Measurements from ENCODE around the gene GOLGB1. TPM values are rescaled to one million over a fixed set of nuclear protein-coding genes. Genes with fewer than 3 reads are reported as not detected.

GOLGB1 gene
- total RNA-seq, 1 donor from 2014 or later = 40.9 TPM

DNA sequence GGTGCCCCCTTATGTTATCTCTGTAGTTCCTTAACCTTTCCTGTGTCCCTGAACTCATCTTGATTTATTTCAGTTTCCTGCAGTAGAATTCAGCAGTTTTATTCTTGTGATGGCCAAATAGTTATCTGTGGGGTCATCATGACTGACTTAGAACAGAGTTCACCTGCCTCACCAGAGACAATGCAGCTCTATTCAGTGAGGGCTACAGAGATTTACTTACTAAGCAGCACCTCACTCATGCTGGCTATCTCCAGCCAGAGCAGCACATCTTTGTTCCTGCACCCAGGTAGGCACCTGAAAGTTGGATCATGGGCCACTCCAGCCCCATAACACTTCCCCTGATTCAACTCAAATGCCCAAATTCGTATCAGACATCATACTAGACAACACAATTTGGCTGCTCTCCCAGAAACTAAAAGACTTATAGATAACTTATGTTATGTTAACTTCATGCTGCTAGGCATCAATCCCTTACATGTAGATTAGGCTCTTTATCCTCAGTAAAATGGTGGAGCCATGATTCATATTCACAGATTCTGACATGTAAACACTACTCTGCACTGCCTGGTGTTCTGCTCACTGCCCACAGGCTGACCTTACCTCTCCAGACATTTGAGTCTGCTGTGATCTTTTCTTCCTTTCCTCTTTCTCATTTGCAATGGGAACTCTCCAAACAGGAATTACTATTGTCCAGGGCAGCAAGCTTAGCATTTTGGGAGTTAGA is 9.3 kb upstream of the GOLGB1 start:
- Mint-ChIP-seq H3K27ac (ENCODE audit: unreplicated experiment) (no peak overlapping the region), H3K4me3 (ENCODE audit: unreplicated experiment) (no peak overlapping the region), H3K27me3 (ENCODE audit: unreplicated experiment) (no peaks in the 10 kb centered on the region), H3K36me3 (ENCODE audit: unreplicated experiment) (no peaks in the 10 kb centered on the region), H3K4me1 (ENCODE audit: low read depth, unreplicated experiment) (peaks cover 11% of the 10 kb centered on the region), H3K9me3 (ENCODE audit: unreplicated experiment) (no peaks in the 10 kb centered on the region)
- TF ChIP-seq, protein P1, sequence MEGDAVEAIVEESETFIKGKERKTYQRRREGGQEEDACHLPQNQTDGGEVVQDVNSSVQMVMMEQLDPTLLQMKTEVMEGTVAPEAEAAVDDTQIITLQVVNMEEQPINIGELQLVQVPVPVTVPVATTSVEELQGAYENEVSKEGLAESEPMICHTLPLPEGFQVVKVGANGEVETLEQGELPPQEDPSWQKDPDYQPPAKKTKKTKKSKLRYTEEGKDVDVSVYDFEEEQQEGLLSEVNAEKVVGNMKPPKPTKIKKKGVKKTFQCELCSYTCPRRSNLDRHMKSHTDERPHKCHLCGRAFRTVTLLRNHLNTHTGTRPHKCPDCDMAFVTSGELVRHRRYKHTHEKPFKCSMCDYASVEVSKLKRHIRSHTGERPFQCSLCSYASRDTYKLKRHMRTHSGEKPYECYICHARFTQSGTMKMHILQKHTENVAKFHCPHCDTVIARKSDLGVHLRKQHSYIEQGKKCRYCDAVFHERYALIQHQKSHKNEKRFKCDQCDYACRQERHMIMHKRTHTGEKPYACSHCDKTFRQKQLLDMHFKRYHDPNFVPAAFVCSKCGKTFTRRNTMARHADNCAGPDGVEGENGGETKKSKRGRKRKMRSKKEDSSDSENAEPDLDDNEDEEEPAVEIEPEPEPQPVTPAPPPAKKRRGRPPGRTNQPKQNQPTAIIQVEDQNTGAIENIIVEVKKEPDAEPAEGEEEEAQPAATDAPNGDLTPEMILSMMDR (IDR thresholded peaks at IDR 0.05; ENCODE audit: partially characterized antibody, unreplicated experiment) = no peak
- no peak for DNase-seq

DNA sequence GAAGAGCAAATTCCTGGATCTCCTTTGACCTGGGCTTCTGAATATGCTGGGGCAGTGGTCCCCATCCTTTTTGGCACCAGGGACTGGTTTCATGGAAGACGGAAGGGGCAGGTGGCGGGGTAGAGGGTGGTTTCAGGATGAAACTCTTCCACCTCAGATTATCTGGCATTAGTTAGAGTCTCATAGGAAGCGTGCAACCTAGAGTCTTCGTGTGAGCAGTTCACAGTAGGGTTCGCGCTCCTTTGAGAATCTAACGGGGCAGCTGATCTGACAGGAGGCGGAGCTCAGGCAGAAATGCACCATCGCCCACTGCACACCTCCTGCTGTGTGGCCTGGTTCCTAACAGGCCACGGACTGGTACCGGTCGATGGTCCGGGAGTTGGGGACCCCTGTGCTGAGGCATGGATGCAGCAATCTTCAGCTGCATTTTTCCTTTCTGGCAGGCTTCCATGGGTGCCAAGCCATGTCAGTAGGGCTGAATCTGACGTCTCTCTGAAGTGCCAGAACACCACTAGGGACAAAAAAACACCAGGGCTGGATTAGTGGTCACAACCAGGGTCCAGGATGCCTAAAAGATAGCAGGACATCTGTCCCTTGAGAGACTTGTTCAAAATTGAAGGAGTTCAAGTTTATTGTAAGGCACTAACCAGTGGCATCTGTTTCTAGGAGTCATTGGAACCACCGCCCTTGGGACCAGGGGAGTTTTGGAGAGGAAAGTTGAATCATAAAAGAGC is 8.4 kb upstream of the GOLGB1 start:
- Mint-ChIP-seq H3K9me3 (ENCODE audit: unreplicated experiment) (no peaks in the 10 kb centered on the region), H3K4me3 (ENCODE audit: unreplicated experiment) (no peak overlapping the region), H3K27me3 (ENCODE audit: unreplicated experiment) (no peaks in the 10 kb centered on the region), H3K36me3 (ENCODE audit: unreplicated experiment) (no peaks in the 10 kb centered on the region), H3K4me1 (ENCODE audit: low read depth, unreplicated experiment) (peaks cover 11% of the 10 kb centered on the region), H3K27ac (ENCODE audit: unreplicated experiment) (no peak overlapping the region)
- TF ChIP-seq, protein P1 (IDR thresholded peaks at IDR 0.05; ENCODE audit: partially characterized antibody, unreplicated experiment) = no peak
- DNase-seq = no peak

DNA sequence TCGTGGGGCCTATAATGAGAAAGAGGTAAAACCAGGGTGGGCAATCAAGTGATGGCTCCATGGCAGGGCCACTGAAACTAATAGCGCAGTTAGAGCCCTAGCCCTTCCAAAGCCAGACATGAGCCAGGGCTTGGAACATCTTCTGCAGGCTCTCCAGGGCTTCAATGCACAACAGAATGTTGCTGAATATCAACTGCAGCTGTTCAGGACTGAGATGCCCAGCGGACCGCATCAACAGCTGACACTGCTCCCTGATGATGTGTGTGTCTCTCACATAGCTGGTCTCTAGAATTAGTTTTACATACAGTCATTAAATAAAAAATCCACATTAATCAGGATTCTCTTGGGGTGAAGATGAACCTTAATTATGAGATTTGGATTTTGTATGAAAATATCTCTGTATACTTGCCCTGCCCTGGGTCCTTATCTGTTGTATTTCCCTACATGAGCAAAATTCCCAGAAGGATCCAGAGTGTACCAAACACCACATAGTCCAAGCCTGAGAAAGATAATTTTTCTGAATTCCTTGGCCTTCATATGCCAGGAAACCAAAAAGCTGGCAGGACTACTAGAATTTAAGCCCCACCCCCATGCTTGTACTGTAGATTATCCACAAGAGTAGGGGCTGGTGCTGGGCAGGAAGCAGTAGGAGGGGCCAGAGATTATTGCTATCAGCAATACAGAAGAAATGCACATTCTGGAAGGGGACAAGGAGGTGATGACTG is 7.7 kb upstream of the GOLGB1 start:
- Mint-ChIP-seq H3K27ac (ENCODE audit: unreplicated experiment) (no peak overlapping the region), H3K4me3 (ENCODE audit: unreplicated experiment) (no peak overlapping the region), H3K4me1 (ENCODE audit: low read depth, unreplicated experiment) (peaks cover 11% of the 10 kb centered on the region), H3K9me3 (ENCODE audit: unreplicated experiment) (no peaks in the 10 kb centered on the region), H3K36me3 (ENCODE audit: unreplicated experiment) (no peaks in the 10 kb centered on the region), H3K27me3 (ENCODE audit: unreplicated experiment) (no peaks in the 10 kb centered on the region)
- DNase-seq = no peak
- TF ChIP-seq, protein P1 (IDR thresholded peaks at IDR 0.05; ENCODE audit: partially characterized antibody, unreplicated experiment) = no peak

DNA sequence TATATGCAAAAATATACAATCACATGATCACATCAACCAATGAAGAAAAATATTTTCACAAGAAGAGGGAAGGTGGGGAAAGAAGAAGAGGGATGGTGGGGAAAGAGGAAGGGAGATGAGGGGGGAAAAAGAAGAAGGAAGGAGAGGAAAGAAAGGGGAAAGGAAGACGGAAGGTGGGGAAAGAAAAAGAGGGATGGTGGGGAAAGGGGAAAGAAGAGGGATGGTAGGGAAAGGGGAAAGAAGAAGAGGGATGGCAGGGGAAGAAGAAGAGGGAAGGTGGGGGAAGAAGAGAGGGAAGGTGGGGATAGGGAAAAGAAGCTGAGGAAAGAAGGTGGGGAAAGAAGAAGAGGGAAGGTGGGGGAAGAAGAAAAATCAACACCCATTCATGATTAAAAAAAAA is 3.2 kb upstream of the GOLGB1 start:
- H3K27me3 Mint-ChIP-seq (ENCODE audit: unreplicated experiment) = no peaks in the 10 kb centered on the region
- H3K4me3 Mint-ChIP-seq (ENCODE audit: unreplicated experiment) = no peak overlapping the region
- no peak overlapping the region for H3K27ac Mint-ChIP-seq (ENCODE audit: unreplicated experiment)
- H3K36me3 Mint-ChIP-seq (ENCODE audit: unreplicated experiment) = no peaks in the 10 kb centered on the region
- peaks cover 8% of the 10 kb centered on the region for H3K4me1 Mint-ChIP-seq (ENCODE audit: low read depth, unreplicated experiment)
- no peaks in the 10 kb centered on the region for H3K9me3 Mint-ChIP-seq (ENCODE audit: unreplicated experiment)
- TF ChIP-seq, protein P1 (IDR thresholded peaks at IDR 0.05; ENCODE audit: partially characterized antibody, unreplicated experiment) = no peak
- DNase-seq = no peak

All from glutamatergic neuron (in vitro differentiated cells).